Suprapubic skin (tissue), 4 donors: ENCODE data around the gene EIF1AD. TPM values are rescaled to one million over a fixed set of nuclear protein-coding genes. Genes with fewer than 3 reads are reported as not detected.

Source experiments
- DNase-seq, 2 donors: peaks; one replicate each; pipeline ENCODE4 v3.0.0-alpha.2; 2019; ENCODE audit warnings: low spot score in 2 of 2
- H3K27ac ChIP-seq: fragments of 200-600 bp; sonication (generic); one replicate; pipeline ENCODE4 v1.5.1; 2019
- H3K27me3 ChIP-seq: fragments of 200-600 bp; sonication (generic); one replicate; pipeline ENCODE4 v1.5.1; 2019
- H3K36me3 ChIP-seq: fragments of 200-600 bp; sonication (generic); one replicate; pipeline ENCODE4 v1.5.1; 2019
- H3K4me1 ChIP-seq: fragments of 200-600 bp; sonication (generic); one replicate; pipeline ENCODE4 v1.5.1; 2019
- H3K4me3 ChIP-seq: fragments of 200-600 bp; sonication (generic); one replicate; pipeline ENCODE4 v1.5.1; 2019; ENCODE audit warnings: mild to moderate bottlenecking
- H3K9me3 ChIP-seq: fragments of 200-600 bp; sonication (generic); one replicate; pipeline ENCODE4 v1.5.1; 2019
- CTCF ChIP-seq, 2 donors: fragments of 200-600 bp in 1 of 2; fragments of 450-650 bp in 1 of 2; sonication (generic) in 1 of 2; IDR thresholded peaks; one replicate each; pipeline ENCODE4 v1.5.1; 2016 to 2019; ENCODE audit warnings: antibody characterized with exemption in 2 of 2, mild to moderate bottlenecking in 1 of 2, moderate library complexity in 1 of 2
- EP300 ChIP-seq: sonication (generic); formaldehyde crosslinking; IDR thresholded peaks from one replicate; pipeline ENCODE4 v1.6.1; 2017; ENCODE audit warnings: antibody characterized with exemption
- POLR2A ChIP-seq, 2 donors: fragments of 450-650 bp; IDR thresholded peaks; one replicate each; pipeline ENCODE4 v1.6.1; 2017; ENCODE audit warnings: antibody characterized with exemption in 2 of 2, mild to moderate bottlenecking in 2 of 2, moderate library complexity in 2 of 2
- POLR2AphosphoS5 ChIP-seq, 3 donors: sonication (generic); formaldehyde crosslinking; IDR thresholded peaks; one replicate each; pipeline ENCODE4 v1.6.1; 2017; ENCODE audit warnings: antibody characterized with exemption in 3 of 3
- WGBS: methylation state at CpG from one replicate; pipeline ENCODE4 v1.1.5; 2018; 5-methylcytosine and 5-hydroxymethylcytosine counted together
- total RNA-seq, 4 donors: library from RNA; depleted of rRNA; stranded (reverse); fragments of >200 nt; gene quantifications; one replicate each; pipeline ENCODE4 v1.1.0, GENCODE V29; 2016

EIF1AD gene
- total RNA-seq, 4 donors from 2014 or later: 51.8 to 61.6 (median 55.9) TPM

- WGBS: 0% methylated on average over 12 of the region's 40 CpGs
- no peak for DNase-seq
- H3K27me3 ChIP-seq: no peaks in the 10 kb centered on the region
- TF ChIP-seq POLR2A (IDR thresholded peaks at IDR 0.05) (no peak), POLR2AphosphoS5 (IDR thresholded peaks at IDR 0.05) (no peak), EP300 (no peak), CTCF (IDR thresholded peaks at IDR 0.05) (no peak)
- peak overlapping the region; percentile 81 for H3K4me3 ChIP-seq
- H3K27ac ChIP-seq: peak overlapping the region; percentile 94
- H3K9me3 ChIP-seq: no peaks in the 10 kb centered on the region
- H3K36me3 ChIP-seq: peaks cover 38% of the 10 kb centered on the region
- H3K4me1 ChIP-seq: peaks cover 28% of the 10 kb centered on the region
Measured at GRCh38 chr11:66002648-66003225, 780 bp upstream of the EIF1AD start.

- DNase-seq: no peak
- Histone ChIP-seq H3K27me3 (no peaks in the 10 kb centered on the region), H3K4me3 (no peak overlapping the region), H3K4me1 (peaks cover 15% of the 10 kb centered on the region), H3K36me3 (peaks cover 40% of the 10 kb centered on the region), H3K27ac (no peak overlapping the region), H3K9me3 (no peaks in the 10 kb centered on the region)
- TF ChIP-seq POLR2A (IDR thresholded peaks at IDR 0.05) (no peak), EP300 (no peak), CTCF (IDR thresholded peaks at IDR 0.05) (no peak), POLR2AphosphoS5 (IDR thresholded peaks at IDR 0.05) (no peak)
- whole genome bisulfite sequencing: 82% methylated on average over 2 of the region's 2 CpGs
Measured at GRCh38 chr11:65997286-65997685, 4.7 kb downstream of the EIF1AD start.

- Histone ChIP-seq H3K4me1 (no peaks in the 10 kb centered on the region), H3K27me3 (no peaks in the 10 kb centered on the region), H3K9me3 (no peaks in the 10 kb centered on the region), H3K27ac (no peak overlapping the region), H3K36me3 (peaks cover 17% of the 10 kb centered on the region), H3K4me3 (no peak overlapping the region)
- no peak for DNase-seq
- TF ChIP-seq POLR2AphosphoS5 (IDR thresholded peaks at IDR 0.05): no peak
- WGBS: 81% methylated on average over 5 of the region's 5 CpGs
Measured at GRCh38 chr11:65992056-65992455, 9.9 kb downstream of the EIF1AD start.

GRCh38 chr11:65988791-65989592 lies 13.0 kb downstream of the EIF1AD start:
- Histone ChIP-seq H3K4me3 (no peak overlapping the region), H3K27ac (no peak overlapping the region), H3K36me3 (peaks cover 10% of the 10 kb centered on the region), H3K27me3 (no peaks in the 10 kb centered on the region), H3K9me3 (no peaks in the 10 kb centered on the region), H3K4me1 (no peaks in the 10 kb centered on the region)
- DNase-seq: peak; percentile 92 to 93
- 22% methylated on average over 9 of the region's 10 CpGs for WGBS
- TF ChIP-seq POLR2A (IDR thresholded peaks at IDR 0.05): no peak
- peak in 2 of 3 donors; percentile 37 to 45 for TF ChIP-seq POLR2AphosphoS5 (IDR thresholded peaks at IDR 0.05)
- no peak for TF ChIP-seq EP300
- peak; percentile 86 to 95 for TF ChIP-seq CTCF (IDR thresholded peaks at IDR 0.05)

- no peak for DNase-seq
- Histone ChIP-seq H3K27ac (no peak overlapping the region), H3K27me3 (no peaks in the 10 kb centered on the region), H3K36me3 (peaks cover 10% of the 10 kb centered on the region), H3K9me3 (no peaks in the 10 kb centered on the region), H3K4me1 (no peaks in the 10 kb centered on the region), H3K4me3 (no peak overlapping the region)
- TF ChIP-seq POLR2A (IDR thresholded peaks at IDR 0.05) (no peak), EP300 (no peak), POLR2AphosphoS5 (IDR thresholded peaks at IDR 0.05) (no peak), CTCF (IDR thresholded peaks at IDR 0.05) (no peak)
- 79% methylated on average over 9 of the region's 9 CpGs for WGBS
Measured at GRCh38 chr11:65987336-65987735, 14.6 kb downstream of the EIF1AD start.
